ENCODE measurements around the gene CLCN7. TPM values are rescaled to one million over a fixed set of nuclear protein-coding genes. Genes with fewer than 3 reads are reported as not detected.

The CLCN7 gene
- total and polyA plus RNA-seq, 8 donors = 31.0 to 91.2 (median 36.2) TPM

DNA sequence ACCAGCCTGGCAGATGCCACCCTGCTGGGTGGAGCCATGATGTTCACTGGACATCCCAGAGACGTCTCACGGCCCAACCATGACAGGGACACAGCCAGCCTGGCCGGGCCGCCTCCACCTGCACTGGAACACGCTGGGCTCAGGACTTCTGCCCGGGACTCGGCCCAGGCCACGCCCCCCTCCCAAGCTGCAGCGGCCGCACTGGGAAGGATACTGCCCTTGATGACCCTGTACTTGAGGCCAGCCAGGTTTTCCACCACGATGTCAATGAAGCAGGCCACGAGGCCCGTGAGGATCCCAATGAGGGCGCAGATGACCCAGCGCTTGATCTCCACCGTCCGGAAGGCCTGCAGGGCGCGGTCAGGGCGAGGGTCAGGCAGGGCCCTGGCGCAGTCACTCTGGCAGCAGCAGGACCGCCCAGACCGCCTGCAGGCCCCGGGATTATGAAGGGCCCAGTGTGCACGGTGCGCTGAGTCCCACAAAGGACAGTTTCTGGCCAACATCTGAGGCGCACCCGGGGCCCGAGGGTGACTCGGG lies 14.2 kb downstream of the CLCN7 start:
- H3K4me3 ChIP-seq = no peak overlapping the region
- no peak overlapping the region for H3K27ac ChIP-seq
- 90 to 92% methylated on average over 30 of the region's 30 CpGs for WGBS, 2 donors
- no peaks in the 10 kb centered on the region for H3K27me3 ChIP-seq
- no peaks in the 10 kb centered on the region for H3K9me3 ChIP-seq
- no peaks in the 10 kb centered on the region for H3K4me1 ChIP-seq
- intact Hi-C loops (cut with DNase I) = no loop called here
- FAIRE-seq = no peak
- ATAC-seq = no peak
- peak in 2 of 6 donors; percentile 45 to 62 for DNase-seq
- TF ChIP-seq, protein P1, sequence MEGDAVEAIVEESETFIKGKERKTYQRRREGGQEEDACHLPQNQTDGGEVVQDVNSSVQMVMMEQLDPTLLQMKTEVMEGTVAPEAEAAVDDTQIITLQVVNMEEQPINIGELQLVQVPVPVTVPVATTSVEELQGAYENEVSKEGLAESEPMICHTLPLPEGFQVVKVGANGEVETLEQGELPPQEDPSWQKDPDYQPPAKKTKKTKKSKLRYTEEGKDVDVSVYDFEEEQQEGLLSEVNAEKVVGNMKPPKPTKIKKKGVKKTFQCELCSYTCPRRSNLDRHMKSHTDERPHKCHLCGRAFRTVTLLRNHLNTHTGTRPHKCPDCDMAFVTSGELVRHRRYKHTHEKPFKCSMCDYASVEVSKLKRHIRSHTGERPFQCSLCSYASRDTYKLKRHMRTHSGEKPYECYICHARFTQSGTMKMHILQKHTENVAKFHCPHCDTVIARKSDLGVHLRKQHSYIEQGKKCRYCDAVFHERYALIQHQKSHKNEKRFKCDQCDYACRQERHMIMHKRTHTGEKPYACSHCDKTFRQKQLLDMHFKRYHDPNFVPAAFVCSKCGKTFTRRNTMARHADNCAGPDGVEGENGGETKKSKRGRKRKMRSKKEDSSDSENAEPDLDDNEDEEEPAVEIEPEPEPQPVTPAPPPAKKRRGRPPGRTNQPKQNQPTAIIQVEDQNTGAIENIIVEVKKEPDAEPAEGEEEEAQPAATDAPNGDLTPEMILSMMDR (IDR thresholded peaks at IDR 0.05) = no peak
- H3K36me3 ChIP-seq = peaks cover 0 to 17% (median 0%) of the 10 kb centered on the region in 3 donors

GRCh38 chr16:1459967-1460366 lies 14.9 kb downstream of the CLCN7 start:
- H3K36me3 ChIP-seq = peaks cover 0 to 22% (median 0%) of the 10 kb centered on the region in 3 donors
- TF ChIP-seq, protein P1 (IDR thresholded peaks at IDR 0.05) = no peak
- no peaks in the 10 kb centered on the region for H3K27me3 ChIP-seq
- 84 to 87% methylated on average over 9 to 10 of the region's 10 CpGs for WGBS, 2 donors
- ATAC-seq (no peak), FAIRE-seq (no peak), DNase-seq (peak in 1 of 6 donors; percentile 29)
- no peaks in the 10 kb centered on the region for H3K9me3 ChIP-seq
- no peaks in the 10 kb centered on the region for H3K4me1 ChIP-seq
- H3K4me3 ChIP-seq = no peak overlapping the region
- H3K27ac ChIP-seq = no peak overlapping the region
- intact Hi-C loops (cut with DNase I) = no loop called here

DNA sequence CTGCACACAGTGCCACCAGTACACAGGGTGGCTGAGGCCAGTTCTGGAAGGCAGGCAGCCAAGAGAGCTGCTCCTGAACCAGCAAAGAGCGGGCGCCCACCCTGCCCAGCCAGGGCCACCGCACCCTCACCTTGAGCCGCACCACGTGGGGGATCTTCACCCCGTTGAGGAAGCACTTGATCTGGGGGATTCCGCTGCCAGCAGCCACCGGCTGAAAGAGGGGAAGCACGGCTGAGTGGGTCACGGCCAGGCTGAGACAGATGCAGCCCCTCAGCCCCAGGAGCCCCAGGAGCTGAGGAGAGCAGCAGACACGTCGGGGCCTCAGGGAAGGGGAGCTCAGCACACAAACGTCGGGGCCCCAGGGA lies 15.9 kb downstream of the CLCN7 start:
- FAIRE-seq (no peak), DNase-seq (peak in 1 of 6 donors; percentile 43), ATAC-seq (no peak)
- Histone ChIP-seq H3K27ac (no peak overlapping the region), H3K36me3 (peaks cover 0 to 32% (median 0%) of the 10 kb centered on the region in 3 donors), H3K9me3 (no peaks in the 10 kb centered on the region), H3K27me3 (no peaks in the 10 kb centered on the region), H3K4me1 (no peaks in the 10 kb centered on the region), H3K4me3 (no peak overlapping the region)
- TF ChIP-seq, protein P1 (IDR thresholded peaks at IDR 0.05) = no peak
- intact Hi-C loops (cut with DNase I) = no loop called here
- 86 to 88% methylated on average over 14 of the region's 14 CpGs for WGBS, 2 donors

DNA sequence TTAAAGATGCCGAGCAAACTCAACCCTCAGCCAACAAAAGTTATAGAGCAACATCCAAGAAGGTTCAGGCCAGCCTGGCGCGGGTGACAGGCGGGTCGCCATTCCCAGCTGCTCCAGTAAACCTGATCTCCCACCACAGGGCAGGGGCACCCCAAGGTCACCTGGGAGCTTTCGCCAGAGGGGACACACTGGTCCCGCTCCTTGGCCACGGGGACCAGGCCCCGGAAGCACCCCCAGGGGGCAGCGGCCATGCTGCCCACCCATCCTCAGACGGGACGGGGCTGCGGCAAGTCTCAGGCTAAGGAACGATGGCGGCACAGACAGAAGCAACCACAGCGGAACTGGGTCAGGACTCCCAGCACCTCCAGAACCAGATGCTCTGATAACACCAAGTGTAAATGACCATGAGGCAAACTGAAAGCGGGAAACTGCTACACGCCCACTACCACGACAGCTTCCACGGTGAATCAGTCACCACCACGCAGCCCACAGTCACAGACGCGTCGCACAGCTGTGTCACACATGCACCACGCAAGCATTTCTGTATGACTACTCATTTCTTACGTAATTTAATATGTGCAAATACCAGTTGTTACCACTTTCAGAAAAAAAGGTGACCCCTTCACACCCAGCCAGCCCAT lies 16.4 kb downstream of the CLCN7 start:
- FAIRE-seq (no peak), DNase-seq (peak in 1 of 6 donors; percentile 30), ATAC-seq (no peak)
- Histone ChIP-seq H3K9me3 (no peaks in the 10 kb centered on the region), H3K27ac (no peak overlapping the region), H3K4me3 (no peak overlapping the region), H3K27me3 (no peaks in the 10 kb centered on the region), H3K4me1 (no peaks in the 10 kb centered on the region), H3K36me3 (peaks cover 0 to 36% (median 2%) of the 10 kb centered on the region in 3 donors)
- TF ChIP-seq, protein P1 (IDR thresholded peaks at IDR 0.05) = no peak
- WGBS, 2 donors = 94% methylated on average over 26 of the region's 26 CpGs
- intact Hi-C loops (cut with DNase I) = no loop called here
